HCT116 (cell line): ENCODE data around the gene SNRNP200. TPM values are rescaled to one million over a fixed set of nuclear protein-coding genes. Genes with fewer than 3 reads are reported as not detected.

Experiments
- ATAC-seq: fragments of 200-7000 bp; cut with Tn5 transposase; 2 replicates; pipeline ENCODE4 v1.9.1; 2020; ENCODE audit warnings: mild to moderate bottlenecking, moderate library complexity
- BruUV-seq: library from RNA; stranded (reverse); fragments of 400-500 nt; replicated peaks from 2 replicates; lab custom pipeline; 2021; lab: Mats Ljungman, UMichigan
- CTCF ChIA-PET: fragments of 300-600 bp; sonication (Branson Sonifier 250); formaldehyde crosslinking; loops from one replicate; lab custom pipeline; 2021; ENCODE audit warnings: antibody characterized with exemption; lab: Charles Lee
- POLR2A ChIA-PET: fragments of 300-600, 350-600 bp; sonication (Branson Sonifier 250); formaldehyde crosslinking; loops from one replicate; lab custom pipeline; 2021; ENCODE audit warnings: antibody characterized with exemption; lab: Charles Lee
- RAD21 ChIA-PET, 2 experiments: fragments of 300-600 bp; sonication (Branson Sonifier 250); formaldehyde crosslinking; loops; one replicate each; lab custom pipeline; 2023; ENCODE audit warnings: low total read pairs in 2 of 2; ENCODE audit not compliant: uncharacterized antibody in 2 of 2, unreplicated experiment in 2 of 2, low non-redundant PET in 1 of 2; lab: Charles Lee
- DNase-seq: peaks from one replicate; pipeline ENCODE4 v3.0.0-alpha.2; 2010; ENCODE audit warnings: low read depth, low spot score
- H2AFZ ChIP-seq: fragments of 200-600 bp; shearing (Covaris generic), sonication (generic); 2 replicates; pipeline ENCODE4 v1.6.1; 2017; ENCODE audit warnings: low read depth, mixed run types, mixed read lengths, antibody characterized with exemption, low read length; ENCODE audit not compliant: poor library complexity, severe bottlenecking
- H3K27ac ChIP-seq: 2 replicates; pipeline ENCODE4 v1.5.1; 2012; ENCODE audit warnings: low read depth, low read length
- H3K27me3 ChIP-seq: fragments of 200-600 bp; sonication (generic); 2 replicates; pipeline ENCODE4 v1.6.1; 2016; ENCODE audit warnings: mixed run types, low read length, mixed read lengths; ENCODE audit not compliant: insufficient read depth
- H3K36me3 ChIP-seq, 2 experiments: fragments of 200-500 bp in 1 of 2; fragments of 200-600 bp in 1 of 2; sonication (Bioruptor generic) in 1 of 2; sonication (generic) in 1 of 2; 2 replicates each; pipeline versions ENCODE4 v1.5.1 to v1.6.1; 2014 to 2016; ENCODE audit warnings: low read length in 2 of 2, inconsistent platforms in 1 of 2, mixed read lengths in 1 of 2, mixed run types in 1 of 2; ENCODE audit not compliant: insufficient read depth in 2 of 2, control insufficient read depth in 1 of 2
- H3K4me1 ChIP-seq, 2 experiments: fragments of 200-600 bp in 1 of 2; sonication (generic) in 1 of 2; 2 replicates each; pipeline versions ENCODE4 v1.5.1 to v1.6.1; 2012 to 2017; ENCODE audit warnings: low read length in 2 of 2, inconsistent platforms in 1 of 2, mild to moderate bottlenecking in 1 of 2, mixed read lengths in 1 of 2, mixed run types in 1 of 2, moderate library complexity in 1 of 2; ENCODE audit not compliant: insufficient read depth in 2 of 2, control insufficient read depth in 1 of 2
- H3K4me2 ChIP-seq: fragments of 200-600 bp; sonication (generic); 2 replicates; pipeline ENCODE4 v1.6.1; 2017; ENCODE audit warnings: mixed run types, low read length, mixed read lengths
- H3K4me3 ChIP-seq, 2 experiments: fragments of 200-600 bp in 1 of 2; sonication (generic) in 1 of 2; replicated peaks in 1 of 2; 2 replicates each; pipeline ENCODE4 v1.5.1; 2011 to 2016; ENCODE audit warnings: low read length in 2 of 2, control low read depth in 1 of 2, low read depth in 1 of 2, mild to moderate bottlenecking in 1 of 2, mixed read lengths in 1 of 2, mixed run types in 1 of 2
- H3K79me2 ChIP-seq: fragments of 200-600 bp; sonication (generic); 2 replicates; pipeline ENCODE4 v1.6.1; 2017; ENCODE audit warnings: mild to moderate bottlenecking, mixed run types, low read length, moderate library complexity, mixed read lengths; ENCODE audit not compliant: insufficient read depth
- H3K9ac ChIP-seq: fragments of 200-600 bp; sonication (generic); 2 replicates; pipeline ENCODE4 v1.6.1; 2016; ENCODE audit warnings: low read length, mixed read lengths
- H3K9me2 ChIP-seq: fragments of 200-600 bp; sonication (generic), shearing (Covaris generic); 2 replicates; pipeline ENCODE4 v1.6.1; 2017; ENCODE audit warnings: mixed run types, mild to moderate bottlenecking, moderate library complexity; ENCODE audit not compliant: insufficient read depth
- H3K9me3 ChIP-seq, 2 experiments: fragments of 200-500 bp in 1 of 2; fragments of 200-600 bp in 1 of 2; sonication (Bioruptor generic) in 1 of 2; sonication (generic) in 1 of 2; 2 replicates each; pipeline ENCODE4 v1.6.1; 2014 to 2017; ENCODE audit warnings: low read length in 2 of 2, mixed read lengths in 2 of 2, inconsistent platforms in 1 of 2, low read depth in 1 of 2, mild to moderate bottlenecking in 1 of 2, mixed run types in 1 of 2, moderate library complexity in 1 of 2; ENCODE audit not compliant: control insufficient read depth in 1 of 2, insufficient read depth in 1 of 2
- H4K20me1 ChIP-seq: fragments of 200-600 bp; sonication (generic), shearing (Covaris generic); 2 replicates; pipeline ENCODE4 v1.6.1; 2017; ENCODE audit warnings: mixed run types, mild to moderate bottlenecking, moderate library complexity; ENCODE audit not compliant: insufficient read depth
- POLR2A ChIP-seq: IDR thresholded peaks from 2 replicates; pipeline ENCODE4 v1.7.0; 2011; ENCODE audit warnings: borderline replicate concordance; ENCODE audit not compliant: insufficient read depth, insufficient read length; ENCODE audit errors: extremely low read depth
- SP1 ChIP-seq: IDR thresholded peaks from 2 replicates; pipeline ENCODE4 v1.6.1; 2012; ENCODE audit warnings: low read depth
- YY1 ChIP-seq: IDR thresholded peaks from 2 replicates; pipeline ENCODE4 v1.6.1; 2011; ENCODE audit warnings: low read length, low read depth, moderate library complexity, mild to moderate bottlenecking; ENCODE audit not compliant: insufficient replicate concordance; ENCODE audit errors: extremely low read depth
- ZFX ChIP-seq: fragments of 450-650 bp; IDR thresholded peaks from 2 replicates; pipeline ENCODE4 v1.6.1; 2017
- ZNF274 ChIP-seq: fragments of 200-500 bp; sonication (Bioruptor generic); IDR thresholded peaks from 2 replicates; pipeline ENCODE4 v1.6.1; 2014; ENCODE audit warnings: mild to moderate bottlenecking, low read depth, low read length, inconsistent platforms
- intact Hi-C: fragments of 100-400 bp; cut with micrococcal nuclease; formaldehyde crosslinking; loops from 2 replicates; pipeline ENCODE4 v1.10.0; 2022
- total RNA-seq: library from RNA; stranded (reverse); gene quantifications from one replicate; pipeline ENCODE4 v1.2.1, GENCODE V29; 2021; ENCODE audit not compliant: unreplicated experiment
- TF ChIP-seq, protein P1 (sequence below): IDR thresholded peaks from 2 replicates; pipeline ENCODE4 v1.6.1; 2012

The SNRNP200 gene
- total RNA-seq, 1 experiment from 2014 or later, result 202 TPM

DNA sequence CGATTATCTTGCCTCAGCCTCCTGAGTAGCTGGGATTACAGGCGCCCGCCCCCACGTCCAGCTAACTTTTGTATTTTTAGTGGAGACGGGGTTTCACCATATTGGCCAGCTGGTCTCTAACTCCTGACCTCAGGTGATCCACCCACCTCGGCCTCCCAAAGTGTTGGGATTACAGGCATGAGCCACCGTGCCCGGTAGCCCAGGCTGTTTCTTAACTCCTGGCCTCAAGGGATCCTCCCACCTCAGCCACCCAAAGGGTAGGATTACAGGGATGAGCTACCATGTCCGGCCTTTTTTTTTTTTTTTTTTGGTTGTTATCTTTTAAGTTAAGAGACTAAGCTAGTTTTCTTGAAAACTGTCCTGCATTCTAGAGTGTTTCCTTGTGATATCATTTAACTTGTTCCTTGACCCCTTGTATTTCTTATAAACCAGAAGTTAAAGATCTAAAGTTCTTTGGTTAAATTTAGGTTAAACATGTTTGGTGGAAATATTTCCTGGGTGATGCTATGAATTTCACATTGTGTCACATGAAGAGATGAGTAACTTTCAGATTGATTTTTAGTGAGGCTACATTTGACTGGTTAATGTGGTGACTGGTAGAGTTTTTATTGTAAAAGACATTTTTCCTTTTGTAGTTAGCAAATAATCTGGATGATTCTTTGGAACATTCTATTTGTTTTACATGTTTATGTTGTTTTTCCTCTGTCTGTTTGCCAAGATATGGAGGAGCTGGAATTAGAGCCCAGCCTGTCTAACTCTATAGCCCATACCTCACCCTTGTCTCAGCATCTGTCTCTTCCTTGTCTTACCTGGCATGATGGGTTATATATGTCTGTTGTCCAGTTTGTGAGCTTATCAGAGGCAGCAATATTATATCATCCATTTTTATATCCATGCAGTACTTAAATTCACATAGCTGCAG, 35.4 kb upstream of the SNRNP200 start (continued):
- no peak for TF ChIP-seq POLR2A

DNA sequence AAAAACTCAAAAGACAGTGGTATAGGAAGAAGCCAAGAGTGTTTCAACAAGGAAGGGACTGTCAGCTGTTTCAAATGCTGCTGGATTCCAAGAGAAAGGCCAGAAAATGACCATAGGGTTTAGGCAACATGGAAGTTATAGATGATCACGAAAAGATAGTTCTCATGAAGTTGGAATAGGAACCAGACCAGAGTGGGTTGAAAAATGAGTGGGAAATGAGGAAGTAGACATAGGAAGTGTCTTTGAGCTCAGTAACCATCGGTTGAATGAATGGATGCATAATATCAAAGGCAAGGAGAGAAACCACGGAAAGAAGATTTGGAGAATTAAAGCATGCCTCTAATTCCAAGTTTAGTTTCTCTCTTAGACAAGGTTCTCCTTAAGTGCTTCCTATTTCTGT, 31.5 kb upstream of the SNRNP200 start:
- Histone ChIP-seq H3K27ac (0 out of 2 replicates have a peak overlapping the region, but pooled peaks have one; percentile 69), H4K20me1 (no peaks in the 10 kb centered on the region), H3K79me2 (peaks cover 67% of the 10 kb centered on the region), H2AFZ (no peak overlapping the region), H3K9me2 (no peaks in the 10 kb centered on the region), H3K4me3 (peak overlapping the region; percentile 90 to 96), H3K36me3 (peaks cover 1 to 4% of the 10 kb centered on the region in 2 experiments; a peak in 1 of 4 replicates), H3K9me3 (no peaks in the 10 kb centered on the region), H3K4me1 (peaks cover 4 to 50% of the 10 kb centered on the region in 2 experiments; a peak in 3 of 4 replicates), H3K4me2 (peak overlapping the region; percentile 99), H3K27me3 (no peaks in the 10 kb centered on the region), H3K9ac (peak overlapping the region; percentile 97)
- CTCF ChIA-PET, result no interaction called here
- no peak for DNase-seq
- no peak for ATAC-seq
- RAD21 ChIA-PET, result no interaction called here
- no TSS peak for BruUV-seq
- TF ChIP-seq YY1, result no peak
- TF ChIP-seq SP1, result no peak
- no peak for TF ChIP-seq ZNF274
- no peak for TF ChIP-seq ZFX
- TF ChIP-seq, protein P1, sequence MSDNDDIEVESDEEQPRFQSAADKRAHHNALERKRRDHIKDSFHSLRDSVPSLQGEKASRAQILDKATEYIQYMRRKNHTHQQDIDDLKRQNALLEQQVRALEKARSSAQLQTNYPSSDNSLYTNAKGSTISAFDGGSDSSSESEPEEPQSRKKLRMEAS, result no peak
- POLR2A ChIA-PET, result interaction anchor here (1.7 to 1.8 kb wide), 2 partner anchors 11 to 16 kb away, joined by 3 to 13 read pairs; no protein-coding TSS in a partner anchor
- intact Hi-C loops, result loop anchor here (5.0 kb wide), 1 partner anchor 170 kb away; the partner anchor contains the start of gene NEURL3
